PC-3 (cell line): ENCODE results near the gene GRK3.

Experiments
- EZH2phosphoT487 ChIP-seq: fragments of 300-600 bp; sonication (generic); IDR thresholded peaks from 2 replicates; pipeline ENCODE4 v1.6.1; 2018; ENCODE audit warnings: mild to moderate bottlenecking, antibody characterized with exemption, low read length, borderline replicate concordance
- TF ChIP-seq, protein P1 (sequence below): fragments of 300-600 bp; sonication (generic); conservative IDR thresholded peaks from 2 replicates; pipeline ENCODE4 v1.5.1; 2017; ENCODE audit warnings: antibody characterized with exemption, low read depth, mild to moderate bottlenecking, low read length

DNA sequence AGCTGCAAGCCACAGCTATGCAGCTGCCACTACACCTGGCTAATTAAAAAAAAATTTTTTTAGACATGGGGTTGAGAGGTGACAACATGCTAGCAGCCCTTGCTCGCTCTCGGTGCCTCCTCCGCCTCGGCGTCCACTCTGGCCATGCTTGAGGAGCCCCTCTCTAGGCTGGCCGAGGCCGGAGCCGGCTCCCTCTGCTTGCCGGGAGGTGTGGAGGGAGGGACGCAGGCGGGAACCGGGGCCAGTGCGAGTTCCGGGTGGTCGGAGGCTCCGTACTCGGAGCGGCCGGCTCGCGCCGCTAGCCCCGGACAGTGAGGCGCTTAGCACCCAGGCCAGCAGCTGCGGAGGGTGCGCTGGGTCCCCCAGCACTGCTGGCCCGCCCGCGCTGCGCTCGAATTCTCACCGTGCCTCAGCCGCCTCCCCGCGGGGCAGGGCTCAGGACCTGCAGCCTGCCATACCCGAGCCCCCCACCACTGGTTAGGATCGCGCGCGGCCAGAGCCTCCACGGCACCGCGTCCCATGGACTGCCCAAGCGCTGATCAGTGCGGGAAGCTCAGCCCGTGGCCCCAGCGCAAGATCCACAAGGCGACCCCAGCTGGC is 188.2 kb downstream of the GRK3 start:
- TF ChIP-seq, protein P1, sequence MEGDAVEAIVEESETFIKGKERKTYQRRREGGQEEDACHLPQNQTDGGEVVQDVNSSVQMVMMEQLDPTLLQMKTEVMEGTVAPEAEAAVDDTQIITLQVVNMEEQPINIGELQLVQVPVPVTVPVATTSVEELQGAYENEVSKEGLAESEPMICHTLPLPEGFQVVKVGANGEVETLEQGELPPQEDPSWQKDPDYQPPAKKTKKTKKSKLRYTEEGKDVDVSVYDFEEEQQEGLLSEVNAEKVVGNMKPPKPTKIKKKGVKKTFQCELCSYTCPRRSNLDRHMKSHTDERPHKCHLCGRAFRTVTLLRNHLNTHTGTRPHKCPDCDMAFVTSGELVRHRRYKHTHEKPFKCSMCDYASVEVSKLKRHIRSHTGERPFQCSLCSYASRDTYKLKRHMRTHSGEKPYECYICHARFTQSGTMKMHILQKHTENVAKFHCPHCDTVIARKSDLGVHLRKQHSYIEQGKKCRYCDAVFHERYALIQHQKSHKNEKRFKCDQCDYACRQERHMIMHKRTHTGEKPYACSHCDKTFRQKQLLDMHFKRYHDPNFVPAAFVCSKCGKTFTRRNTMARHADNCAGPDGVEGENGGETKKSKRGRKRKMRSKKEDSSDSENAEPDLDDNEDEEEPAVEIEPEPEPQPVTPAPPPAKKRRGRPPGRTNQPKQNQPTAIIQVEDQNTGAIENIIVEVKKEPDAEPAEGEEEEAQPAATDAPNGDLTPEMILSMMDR: no peak
- no peak for TF ChIP-seq EZH2phosphoT487
